ENCODE results near the gene EML6. TPM values are rescaled to one million over a fixed set of nuclear protein-coding genes. Genes with fewer than 3 reads are reported as not detected.
A peak's percentile ranks its signal among the peaks of the same experiment; 100 is the strongest.
"Not testable (repeated sequence)": the region's sequence is repeated elsewhere in the genome, so short reads cannot be mapped to it uniquely, and the experiment has no call there.

EML6 gene
- total RNA-seq, 1 donor from 2014 or later = 0.44 TPM

DNA sequence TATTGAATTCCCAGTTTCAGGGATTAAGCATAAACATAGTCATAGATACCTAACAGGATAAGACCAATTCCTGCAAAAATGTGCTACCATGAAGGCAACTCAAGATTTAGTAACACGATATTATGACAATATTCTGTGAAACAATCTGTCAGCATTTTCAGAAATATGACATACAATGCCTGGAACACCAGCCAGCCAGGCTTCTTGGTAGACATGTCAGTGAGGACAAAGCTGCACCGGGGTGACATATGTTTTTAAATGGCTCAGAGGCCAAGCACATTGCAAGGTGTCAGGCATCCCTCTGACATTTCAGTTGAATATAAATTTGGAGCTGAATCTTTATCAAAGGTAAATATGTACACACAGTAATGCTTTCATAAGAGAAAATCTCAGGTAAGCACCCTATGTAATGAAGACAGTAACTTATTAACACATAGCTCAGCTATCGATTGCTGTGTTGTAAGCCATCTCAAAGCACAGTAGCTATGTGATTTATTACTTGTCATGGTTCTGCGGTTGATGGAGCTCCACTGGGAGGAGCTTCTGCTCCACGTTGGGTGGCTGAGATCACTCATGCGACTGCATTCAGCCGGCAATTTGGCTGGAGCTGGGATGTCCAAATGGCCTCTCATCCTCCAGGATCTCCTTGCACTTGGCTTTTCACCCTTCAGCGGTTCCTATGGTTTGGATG is 31.9 kb upstream of the EML6 start:
- Mint-ChIP-seq H3K27me3 (ENCODE audit: insufficient read depth) (peaks cover 33% of the 10 kb centered on the region), H3K4me1 (ENCODE audit: low read depth) (peaks cover 21% of the 10 kb centered on the region)
- DNase-seq (ENCODE audit: low spot score) = no peak

DNA sequence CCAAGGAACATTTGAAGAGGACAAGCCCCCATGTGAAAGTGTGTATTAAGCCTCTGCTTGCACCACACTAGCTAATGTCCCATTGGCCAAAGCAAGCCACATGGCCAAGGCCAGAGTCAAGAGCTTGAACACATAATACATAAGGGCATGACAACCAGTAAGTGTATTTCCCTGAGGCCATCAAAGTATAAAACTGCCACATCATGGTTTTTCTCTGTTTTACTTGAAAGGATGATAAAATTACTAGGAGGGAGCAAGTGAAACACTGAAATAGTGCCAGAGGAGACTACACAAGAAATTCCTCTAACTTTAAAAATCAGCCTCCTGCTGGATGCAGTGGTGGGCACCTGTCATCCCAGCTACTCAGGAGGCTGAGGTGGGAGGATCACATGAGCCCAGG is 30.9 kb upstream of the EML6 start:
- Mint-ChIP-seq H3K27me3 (ENCODE audit: insufficient read depth) (peaks cover 30% of the 10 kb centered on the region), H3K9me3 (no peaks in the 10 kb centered on the region), H3K27ac (no peak overlapping the region), H3K36me3 (ENCODE audit: low read depth) (peaks cover 2% of the 10 kb centered on the region), H3K4me1 (ENCODE audit: low read depth) (peaks cover 13% of the 10 kb centered on the region), H3K4me3 (no peak overlapping the region)
- intact Hi-C loops (cut with micrococcal nuclease) = no loop called here
- DNase-seq (ENCODE audit: low spot score) = no peak

More for the DNA sequence above, 31.9 kb upstream of the EML6 start:
- H3K27ac Mint-ChIP-seq = no peak overlapping the region
- no peak overlapping the region for H3K4me3 Mint-ChIP-seq
- no peaks in the 10 kb centered on the region for H3K9me3 Mint-ChIP-seq
- H3K36me3 Mint-ChIP-seq (ENCODE audit: low read depth) = peaks cover 2% of the 10 kb centered on the region
- intact Hi-C loops (cut with micrococcal nuclease) = no loop called here

DNA sequence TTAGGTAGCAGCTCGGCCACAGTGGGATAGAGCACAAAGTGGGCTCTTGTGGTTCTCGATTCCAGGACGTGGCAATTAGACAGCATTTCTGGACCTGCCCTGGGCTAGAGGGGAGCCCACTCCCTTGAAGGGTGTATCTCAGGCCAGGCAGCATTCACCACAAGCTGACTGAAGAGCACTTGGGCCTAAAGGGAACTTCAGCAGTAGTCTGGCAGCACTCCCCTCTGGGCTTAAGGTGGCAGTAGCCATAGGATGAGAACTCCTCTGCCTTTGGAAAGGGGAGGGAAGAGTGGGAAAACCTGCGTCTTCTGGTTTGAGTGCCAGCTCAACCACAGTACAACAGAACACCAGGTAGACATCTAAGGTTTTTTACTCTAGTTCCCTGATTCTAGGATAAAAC is 28.1 kb upstream of the EML6 start:
- H3K36me3 Mint-ChIP-seq (ENCODE audit: low read depth) = peaks cover 2% of the 10 kb centered on the region
- no peak for DNase-seq (ENCODE audit: low spot score)
- H3K9me3 Mint-ChIP-seq = no peaks in the 10 kb centered on the region
- no peak overlapping the region for H3K4me3 Mint-ChIP-seq
- intact Hi-C loops (cut with micrococcal nuclease) = no loop called here
- H3K4me1 Mint-ChIP-seq (ENCODE audit: low read depth) = no peaks in the 10 kb centered on the region
- H3K27me3 Mint-ChIP-seq (ENCODE audit: insufficient read depth) = peaks cover 24% of the 10 kb centered on the region
- H3K27ac Mint-ChIP-seq = no peak overlapping the region

DNA sequence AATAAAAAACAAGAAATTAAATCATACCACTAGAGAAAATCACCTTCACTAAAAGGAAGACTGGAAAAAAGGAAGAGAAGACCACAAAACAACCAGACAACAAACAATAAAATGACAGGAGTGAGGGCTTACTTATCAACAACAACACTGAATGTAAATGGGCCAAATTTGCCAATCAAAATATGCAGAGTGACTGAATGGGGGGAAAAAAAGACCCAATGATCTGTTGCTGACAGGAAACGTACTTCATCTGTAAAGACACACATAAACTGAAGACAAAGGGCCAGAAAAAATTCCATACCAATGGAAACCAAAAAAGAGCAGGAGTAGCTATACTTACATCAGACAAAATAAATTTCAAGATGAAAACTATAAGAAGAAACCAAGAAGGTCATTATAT is 25.5 kb upstream of the EML6 start:
- no peak overlapping the region for H3K27ac Mint-ChIP-seq
- H3K27me3 Mint-ChIP-seq (ENCODE audit: insufficient read depth) = peaks cover 44% of the 10 kb centered on the region
- intact Hi-C loops (cut with micrococcal nuclease) = no loop called here
- no peak overlapping the region for H3K4me3 Mint-ChIP-seq
- no peaks in the 10 kb centered on the region for H3K9me3 Mint-ChIP-seq
- H3K36me3 Mint-ChIP-seq (ENCODE audit: low read depth) = no peaks in the 10 kb centered on the region
- DNase-seq (ENCODE audit: low spot score) = no peak
- no peaks in the 10 kb centered on the region for H3K4me1 Mint-ChIP-seq (ENCODE audit: low read depth)

DNA sequence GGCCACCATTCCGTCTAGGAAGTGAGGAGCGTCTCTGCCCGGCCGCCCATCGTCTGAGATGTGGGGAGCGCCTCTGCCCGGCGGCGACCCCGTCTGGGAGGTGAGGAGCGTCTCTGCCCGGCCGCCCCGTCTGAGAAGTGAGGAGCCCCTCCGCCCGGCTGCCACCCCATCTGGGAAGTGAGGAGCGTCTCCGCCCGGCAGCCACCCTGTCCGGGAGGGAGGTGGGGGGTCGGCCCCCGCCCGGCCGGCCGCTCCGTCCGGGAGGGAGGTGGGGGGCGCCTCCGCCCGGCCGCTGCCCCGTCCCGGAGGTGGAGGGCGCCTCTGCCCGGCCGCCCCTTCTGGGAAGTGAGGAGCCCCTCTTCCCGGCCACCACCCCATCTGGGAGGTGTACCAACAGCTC is 24.5 kb upstream of the EML6 start:
- peaks cover 43% of the 10 kb centered on the region for H3K27me3 Mint-ChIP-seq (ENCODE audit: insufficient read depth)
- intact Hi-C loops (cut with micrococcal nuclease); H3K27ac Mint-ChIP-seq; H3K4me1 Mint-ChIP-seq (ENCODE audit: low read depth); H3K4me3 Mint-ChIP-seq; H3K9me3 Mint-ChIP-seq; DNase-seq (ENCODE audit: low spot score); H3K36me3 Mint-ChIP-seq (ENCODE audit: low read depth): not testable (repeated sequence)

DNA sequence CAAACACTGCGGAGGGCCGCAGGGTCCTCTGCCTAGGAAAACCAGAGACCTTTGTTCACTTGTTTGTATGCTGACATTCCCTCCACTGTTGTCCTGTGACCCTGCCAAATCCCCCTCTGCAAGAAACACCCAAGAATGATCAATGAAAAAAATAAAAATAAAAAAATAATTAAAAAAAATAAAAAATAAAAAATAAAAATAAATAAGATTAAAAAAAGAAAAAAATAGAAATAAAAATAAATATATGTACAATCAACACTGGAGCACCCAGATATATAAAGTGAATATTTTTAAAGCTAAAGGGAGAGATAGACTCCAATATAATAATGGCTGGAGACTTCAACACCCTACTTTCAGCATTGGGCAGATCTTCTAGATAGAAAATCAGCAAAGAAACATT is 23.8 kb upstream of the EML6 start:
- Mint-ChIP-seq H3K27me3 (ENCODE audit: insufficient read depth) (peaks cover 43% of the 10 kb centered on the region), H3K27ac (no peak overlapping the region)

DNA sequence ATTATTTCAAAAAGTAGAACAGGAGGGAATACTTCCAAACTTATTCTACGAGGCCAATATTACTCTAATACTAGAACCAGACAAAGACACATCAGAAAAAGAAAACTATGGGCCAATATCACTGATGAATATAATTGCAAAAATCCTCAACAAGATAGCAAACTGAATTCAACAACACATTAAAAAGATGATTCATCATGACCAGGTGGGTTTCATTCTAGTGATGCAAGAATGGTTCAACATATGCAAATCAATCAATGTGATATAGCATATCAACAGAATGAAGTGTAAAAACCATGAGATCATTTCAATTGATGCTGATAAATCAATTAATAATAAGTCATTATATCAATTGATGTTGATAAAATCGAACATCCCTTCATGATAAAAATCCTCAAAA is 22.4 kb upstream of the EML6 start:
- Mint-ChIP-seq H3K27me3 (ENCODE audit: insufficient read depth) (peaks cover 42% of the 10 kb centered on the region), H3K27ac (no peak overlapping the region), H3K4me1 (ENCODE audit: low read depth) (no peaks in the 10 kb centered on the region), H3K36me3 (ENCODE audit: low read depth) (no peaks in the 10 kb centered on the region), H3K9me3 (no peaks in the 10 kb centered on the region), H3K4me3 (no peak overlapping the region)
- DNase-seq (ENCODE audit: low spot score) = no peak
- intact Hi-C loops (cut with micrococcal nuclease) = no loop called here

More for the DNA sequence above, 23.8 kb upstream of the EML6 start:
- Mint-ChIP-seq H3K9me3 (no peaks in the 10 kb centered on the region), H3K4me3 (no peak overlapping the region), H3K4me1 (ENCODE audit: low read depth) (no peaks in the 10 kb centered on the region), H3K36me3 (ENCODE audit: low read depth) (no peaks in the 10 kb centered on the region)
- intact Hi-C loops (cut with micrococcal nuclease) = no loop called here
- no peak for DNase-seq (ENCODE audit: low spot score)

DNA sequence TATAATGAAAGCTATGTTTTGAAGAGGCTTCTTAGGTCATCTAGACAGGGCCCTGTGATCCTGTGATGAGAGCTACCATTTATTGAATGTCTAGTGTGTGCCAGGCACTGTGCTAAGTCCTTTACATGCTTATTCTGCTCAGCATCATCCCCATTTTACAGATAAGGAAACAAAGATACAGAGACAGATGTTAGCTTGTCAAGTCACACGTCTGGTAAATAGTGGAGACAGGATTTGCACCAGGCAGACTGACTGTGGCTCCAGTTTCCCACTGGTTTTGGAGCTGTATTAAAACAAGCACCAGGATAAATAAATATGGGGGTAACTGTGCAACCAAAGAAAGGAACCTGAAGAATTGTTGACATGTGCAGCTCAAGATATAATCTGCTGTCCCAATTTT is 19.2 kb upstream of the EML6 start:
- Mint-ChIP-seq H3K9me3 (no peaks in the 10 kb centered on the region), H3K36me3 (ENCODE audit: low read depth) (no peaks in the 10 kb centered on the region), H3K27me3 (ENCODE audit: insufficient read depth) (peaks cover 51% of the 10 kb centered on the region), H3K4me1 (ENCODE audit: low read depth) (peaks cover 8% of the 10 kb centered on the region), H3K27ac (no peak overlapping the region), H3K4me3 (no peak overlapping the region)
- DNase-seq (ENCODE audit: low spot score) = no peak
- intact Hi-C loops (cut with micrococcal nuclease) = loop anchor here (1.0 to 2.0 kb wide), 6 partner anchors 19 to 498 kb away; partner anchors contain the start of gene EML6

DNA sequence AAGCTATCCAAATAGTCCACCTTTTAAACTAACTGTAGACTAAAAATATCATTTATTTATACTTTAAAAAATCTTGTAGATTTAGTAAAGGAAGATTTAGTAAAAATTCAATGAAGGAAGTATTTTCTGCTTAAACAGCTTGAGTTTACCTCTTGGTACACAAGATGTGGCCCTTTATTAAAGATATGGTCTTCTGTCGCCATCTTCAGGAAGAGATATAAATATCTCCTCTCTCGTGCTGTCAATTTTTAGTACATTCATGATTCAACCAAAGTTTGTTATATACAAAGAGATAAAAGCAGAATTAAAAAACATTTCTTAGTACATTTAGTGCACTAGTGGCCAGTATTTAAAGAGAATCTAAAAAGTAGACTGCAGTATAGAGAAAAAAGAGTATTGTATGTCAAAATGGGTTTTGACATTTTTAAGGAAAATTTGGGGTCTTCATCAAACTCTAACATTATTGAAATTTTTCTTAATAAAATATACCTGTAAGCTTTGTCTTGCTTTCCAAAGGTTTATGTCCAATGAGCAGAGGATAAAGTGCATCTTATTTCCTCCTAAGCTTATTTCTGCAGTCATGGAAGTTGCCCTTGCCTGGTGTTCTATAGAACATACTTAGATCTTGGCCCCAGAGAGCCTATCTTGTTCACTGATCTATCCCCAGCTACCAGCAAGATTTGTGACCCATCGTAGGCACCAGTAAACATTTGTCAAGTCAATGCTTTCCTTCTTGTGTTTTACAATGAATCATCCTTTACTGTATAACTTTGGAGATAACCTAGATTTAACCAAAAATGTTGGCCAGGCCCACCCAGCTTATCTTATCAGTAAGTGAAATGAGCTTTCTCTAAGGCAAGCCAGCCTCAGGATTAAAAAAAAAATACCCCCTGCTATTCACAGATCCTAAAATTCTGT is 18.5 kb upstream of the EML6 start:
- H3K4me1 Mint-ChIP-seq (ENCODE audit: low read depth) = peaks cover 8% of the 10 kb centered on the region
- no peaks in the 10 kb centered on the region for H3K36me3 Mint-ChIP-seq (ENCODE audit: low read depth)
- no peak overlapping the region for H3K27ac Mint-ChIP-seq
- no peaks in the 10 kb centered on the region for H3K9me3 Mint-ChIP-seq
- no peak for DNase-seq (ENCODE audit: low spot score)
- intact Hi-C loops (cut with micrococcal nuclease) = loop anchor here (1.0 to 2.0 kb wide), 6 partner anchors 18 to 499 kb away; partner anchors contain the start of gene EML6
- no peak overlapping the region for H3K4me3 Mint-ChIP-seq
- H3K27me3 Mint-ChIP-seq (ENCODE audit: insufficient read depth) = peaks cover 53% of the 10 kb centered on the region

DNA sequence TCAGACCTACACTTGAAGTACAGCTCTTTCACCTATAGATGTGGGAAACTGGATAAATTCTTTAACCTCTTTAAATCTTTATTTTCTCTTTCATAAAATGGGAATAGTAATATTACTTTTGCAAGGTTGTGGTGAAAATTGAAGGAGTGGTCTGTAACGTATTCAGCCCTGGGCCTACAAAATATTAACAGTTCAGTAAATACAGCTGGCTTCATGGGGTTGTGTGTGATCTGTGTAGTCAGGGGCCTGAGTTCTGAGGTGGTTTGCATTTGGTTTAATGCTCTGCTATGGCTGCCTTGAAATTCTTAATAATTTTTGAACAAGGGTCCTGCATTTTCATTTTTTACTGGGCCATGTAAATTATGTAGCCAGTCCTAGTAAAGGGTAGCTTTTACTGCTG is 16.8 kb upstream of the EML6 start:
- Mint-ChIP-seq H3K27me3 (ENCODE audit: insufficient read depth) (peaks cover 47% of the 10 kb centered on the region), H3K4me3 (no peak overlapping the region), H3K36me3 (ENCODE audit: low read depth) (no peaks in the 10 kb centered on the region), H3K9me3 (no peaks in the 10 kb centered on the region), H3K27ac (no peak overlapping the region), H3K4me1 (ENCODE audit: low read depth) (peaks cover 8% of the 10 kb centered on the region)
- DNase-seq (ENCODE audit: low spot score) = no peak
- intact Hi-C loops (cut with micrococcal nuclease) = no loop called here

DNA sequence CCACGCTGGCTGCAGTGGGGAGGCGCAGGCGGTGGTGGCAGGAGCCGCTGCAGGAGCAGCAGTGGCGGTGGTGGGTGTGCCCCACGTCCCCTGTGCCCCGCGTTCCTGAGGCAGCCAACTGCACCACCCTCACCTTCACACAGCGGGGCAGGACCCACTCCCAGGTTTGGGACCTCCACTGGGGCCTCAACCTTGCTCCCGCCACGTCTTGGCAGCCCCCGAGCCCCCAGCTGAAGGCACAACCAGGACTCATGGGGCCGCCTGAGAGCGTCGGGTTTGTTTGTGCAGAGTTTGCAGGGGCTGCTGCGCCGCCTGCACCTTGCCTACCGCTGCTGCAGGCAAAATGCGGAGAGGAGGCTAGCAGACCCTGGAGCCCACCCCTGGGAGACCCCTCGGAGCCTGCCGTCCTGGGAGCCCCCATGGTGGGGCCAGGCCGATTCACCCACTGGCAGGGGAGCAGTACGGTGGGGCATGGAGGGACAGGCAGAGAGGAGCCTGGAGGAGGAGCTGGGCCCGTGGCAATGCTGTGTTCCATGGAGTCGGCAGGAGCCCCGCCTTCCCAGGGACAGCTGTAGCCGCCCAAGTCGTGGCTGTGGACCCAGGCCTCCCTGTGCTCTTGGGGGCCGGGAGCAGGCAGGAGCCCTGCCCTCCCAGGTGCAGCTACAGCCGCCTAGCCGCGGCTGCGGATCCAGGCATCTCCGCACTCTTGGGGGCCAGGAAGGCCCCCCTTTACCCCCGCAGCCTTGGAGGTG is 14.7 kb upstream of the EML6 start:
- no peak for DNase-seq (ENCODE audit: low spot score)

DNA sequence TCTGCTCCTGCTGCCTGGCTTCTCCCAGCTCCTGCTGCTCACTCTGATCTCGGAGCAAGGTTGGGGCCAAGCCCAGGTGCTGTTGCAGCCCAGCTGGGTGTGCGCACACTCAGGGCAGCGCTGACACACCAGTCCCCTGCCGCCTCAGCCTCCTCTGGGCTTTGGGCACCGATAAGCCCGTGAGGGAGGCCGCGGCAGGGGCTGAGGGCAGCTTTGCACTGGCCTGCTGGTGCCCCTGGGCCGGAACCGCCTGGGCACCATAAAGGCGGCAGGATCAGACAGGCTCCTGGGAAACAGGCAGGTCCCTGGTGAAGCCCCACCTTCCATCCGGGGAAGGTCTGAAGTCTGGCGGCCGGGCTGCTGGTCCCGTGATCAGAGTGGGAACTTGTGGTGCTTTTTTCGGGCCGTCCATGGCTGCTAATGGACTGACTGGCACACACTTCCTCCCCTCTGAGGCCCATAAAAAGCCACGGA is 14.1 kb upstream of the EML6 start:
- Mint-ChIP-seq H3K4me1 (ENCODE audit: low read depth) (peaks cover 8% of the 10 kb centered on the region), H3K36me3 (ENCODE audit: low read depth) (no peaks in the 10 kb centered on the region), H3K9me3 (no peaks in the 10 kb centered on the region), H3K4me3 (peak overlapping the region; percentile 56), H3K27me3 (ENCODE audit: insufficient read depth) (peaks cover 52% of the 10 kb centered on the region), H3K27ac (no peak overlapping the region)
- DNase-seq (ENCODE audit: low spot score) = no peak
- intact Hi-C loops (cut with micrococcal nuclease) = no loop called here

More for the DNA sequence above, 14.7 kb upstream of the EML6 start:
- Mint-ChIP-seq H3K36me3 (ENCODE audit: low read depth) (no peaks in the 10 kb centered on the region), H3K4me3 (no peak overlapping the region), H3K27me3 (ENCODE audit: insufficient read depth) (peaks cover 51% of the 10 kb centered on the region), H3K9me3 (no peaks in the 10 kb centered on the region), H3K27ac (no peak overlapping the region), H3K4me1 (ENCODE audit: low read depth) (peaks cover 8% of the 10 kb centered on the region)
- intact Hi-C loops (cut with micrococcal nuclease) = no loop called here
